Activated CD8-positive, alpha-beta T cell treated with anti-CD3 and anti-CD28 coated beads, Interleukin-2, amount 10 ng/mL, durations not matched to agents 7 days and 5 days (primary cell): ENCODE results near the gene LAG3. TPM values are rescaled to one million over a fixed set of nuclear protein-coding genes. Genes with fewer than 3 reads are reported as not detected.
A peak's percentile ranks its signal among the peaks of the same experiment; 100 is the strongest.

Source experiments
- ATAC-seq: fragments of 150-1000 bp; cut with Tn5 transposase; one replicate; pipeline ENCODE4 v1.10.0; 2021; ENCODE audit warnings: moderate library complexity
- CTCF ChIA-PET: fragments of 350-600 bp; sonication (Branson Sonifier 250); formaldehyde crosslinking; loops from one replicate; lab custom pipeline; 2021; ENCODE audit warnings: antibody characterized with exemption; lab: Charles Lee
- POLR2A ChIA-PET: fragments of 350-600 bp; sonication (Branson Sonifier 250); formaldehyde crosslinking; loops from one replicate; lab custom pipeline; 2021; ENCODE audit warnings: antibody characterized with exemption; lab: Charles Lee
- DNase-seq: peaks from one replicate; pipeline ENCODE4 v3.0.0-alpha.2; 2020
- H3K27ac Mint-ChIP-seq: one replicate; pipeline ENCODE4 v1.8.0; 2021; ENCODE audit warnings: mild to moderate bottlenecking, mixed read lengths
- H3K27me3 Mint-ChIP-seq: one replicate; pipeline ENCODE4 v1.8.0; 2021; ENCODE audit warnings: low read depth, mixed read lengths
- H3K36me3 Mint-ChIP-seq: one replicate; pipeline ENCODE4 v1.8.0; 2021; ENCODE audit warnings: low read depth, mixed read lengths
- H3K4me1 Mint-ChIP-seq: one replicate; pipeline ENCODE4 v1.8.0; 2021; ENCODE audit warnings: low read depth, mixed read lengths
- H3K4me3 Mint-ChIP-seq: one replicate; pipeline ENCODE4 v1.8.0; 2021; ENCODE audit warnings: mild to moderate bottlenecking, mixed read lengths
- H3K9me3 Mint-ChIP-seq: one replicate; pipeline ENCODE4 v1.8.0; 2022; ENCODE audit warnings: mixed read lengths; ENCODE audit not compliant: insufficient read depth
- total RNA-seq, 2 experiments: library from RNA; stranded (reverse); gene quantifications; one replicate each; pipeline ENCODE4 v1.2.3, GENCODE V29; 2021

The LAG3 gene
- total RNA-seq, 2 experiments from 2014 or later, result 43.0 to 45.2 TPM

- H3K4me3 Mint-ChIP-seq, result no peak overlapping the region
- no peaks in the 10 kb centered on the region for H3K9me3 Mint-ChIP-seq
- ATAC-seq, result no peak
- peaks cover 14% of the 10 kb centered on the region for H3K36me3 Mint-ChIP-seq
- ChIA-PET POLR2A (interaction anchor here (0.6 to 2.1 kb wide), 7 partner anchors 9 to 50 kb away, joined by 3 to 12 read pairs (median 4); partner anchors contain the start of genes LAG3, MLF2 and PTMS), CTCF (interaction anchor here (0.6 to 20.8 kb wide), 14 partner anchors 9 to 166 kb away, joined by 3 to 378 read pairs (median 4); partner anchors contain the start of genes CD4, LAG3, MLF2 and PTMS)
- no peak for DNase-seq
- no peak overlapping the region for H3K27ac Mint-ChIP-seq
- no peaks in the 10 kb centered on the region for H3K27me3 Mint-ChIP-seq
- peaks cover 42% of the 10 kb centered on the region for H3K4me1 Mint-ChIP-seq
Observed at GRCh38 chr12:6780573-6780972, 8.3 kb downstream of the LAG3 start.

GRCh38 chr12:6782119-6782518 is 9.8 kb downstream of the LAG3 start:
- Mint-ChIP-seq H3K27me3 (no peaks in the 10 kb centered on the region), H3K4me1 (peaks cover 45% of the 10 kb centered on the region), H3K27ac (no peak overlapping the region), H3K9me3 (no peaks in the 10 kb centered on the region), H3K4me3 (no peak overlapping the region), H3K36me3 (peaks cover 7% of the 10 kb centered on the region)
- POLR2A ChIA-PET, result interaction anchor here (0.7 to 1.7 kb wide), 2 partner anchors 29 to 282 kb away, joined by 3 to 6 read pairs; partner anchors contain the start of gene MLF2
- ATAC-seq, result no peak
- CTCF ChIA-PET, result interaction anchor here (3.2 to 20.8 kb wide), 5 partner anchors 10 to 53 kb away, joined by 15 to 378 read pairs (median 18); partner anchors contain the start of genes LAG3, MLF2 and PTMS
- no peak for DNase-seq

GRCh38 chr12:6782850-6783566 is 10.7 kb downstream of the LAG3 start:
- ChIA-PET POLR2A (interaction anchor here (0.5 to 1.7 kb wide), 2 partner anchors 27 to 29 kb away, joined by 3 to 6 read pairs; partner anchors contain the start of gene MLF2), CTCF (interaction anchor here (0.6 to 20.8 kb wide), 6 partner anchors 9 to 45 kb away, joined by 3 to 378 read pairs (median 18); partner anchors contain the start of genes LAG3, MLF2 and PTMS)
- Mint-ChIP-seq H3K4me3 (no peak overlapping the region), H3K27ac (no peak overlapping the region), H3K36me3 (peaks cover 7% of the 10 kb centered on the region), H3K4me1 (peaks cover 39% of the 10 kb centered on the region), H3K9me3 (no peaks in the 10 kb centered on the region), H3K27me3 (no peaks in the 10 kb centered on the region)
- no peak for ATAC-seq
- peak; percentile 15 for DNase-seq

- H3K27me3 Mint-ChIP-seq, result peaks cover 3% of the 10 kb centered on the region
- H3K36me3 Mint-ChIP-seq, result peaks cover under 1% of the 10 kb centered on the region
- ChIA-PET POLR2A (interaction anchor here (1.9 kb wide), 1 partner anchor 9 kb away, joined by 7 read pairs; no protein-coding TSS in a partner anchor), CTCF (interaction anchor here (1.4 to 20.8 kb wide), 4 partner anchors 14 to 53 kb away, joined by 4 to 378 read pairs (median 84); partner anchors contain the start of genes LAG3, MLF2 and PTMS)
- peaks cover 32% of the 10 kb centered on the region for H3K4me1 Mint-ChIP-seq
- no peaks in the 10 kb centered on the region for H3K9me3 Mint-ChIP-seq
- ATAC-seq (no peak), DNase-seq (peak; percentile 15)
- no peak overlapping the region for H3K27ac Mint-ChIP-seq
- H3K4me3 Mint-ChIP-seq, result no peak overlapping the region
Observed at GRCh38 chr12:6783828-6784227, 11.5 kb downstream of the LAG3 start.

GRCh38 chr12:6784296-6784695 is 12.0 kb downstream of the LAG3 start:
- Mint-ChIP-seq H3K4me1 (peaks cover 31% of the 10 kb centered on the region), H3K27me3 (peaks cover 3% of the 10 kb centered on the region), H3K36me3 (no peaks in the 10 kb centered on the region), H3K4me3 (no peak overlapping the region), H3K9me3 (no peaks in the 10 kb centered on the region), H3K27ac (no peak overlapping the region)
- ChIA-PET CTCF (interaction anchor here (1.4 to 20.8 kb wide), 4 partner anchors 14 to 52 kb away, joined by 4 to 378 read pairs (median 84); partner anchors contain the start of genes LAG3, MLF2 and PTMS), POLR2A (interaction anchor here (1.9 kb wide), 1 partner anchor 10 kb away, joined by 7 read pairs; no protein-coding TSS in a partner anchor)
- ATAC-seq (no peak), DNase-seq (peak; percentile 17)

- no peak for ATAC-seq
- no peak for DNase-seq
- Mint-ChIP-seq H3K36me3 (no peaks in the 10 kb centered on the region), H3K4me1 (peaks cover 31% of the 10 kb centered on the region), H3K4me3 (no peak overlapping the region), H3K9me3 (no peaks in the 10 kb centered on the region), H3K27ac (no peak overlapping the region), H3K27me3 (peaks cover 5% of the 10 kb centered on the region)
- CTCF ChIA-PET, result interaction anchor here (1.4 to 20.8 kb wide), 4 partner anchors 15 to 52 kb away, joined by 4 to 378 read pairs (median 84); partner anchors contain the start of genes LAG3, MLF2 and PTMS
- POLR2A ChIA-PET, result interaction anchor here (1.9 kb wide), 1 partner anchor 10 kb away, joined by 7 read pairs; no protein-coding TSS in a partner anchor
Observed at GRCh38 chr12:6784761-6785160, 12.4 kb downstream of the LAG3 start.

- ChIA-PET POLR2A (interaction anchor here (0.9 kb wide), 1 partner anchor 63 kb away, joined by 4 read pairs; the partner anchor contains the start of gene COPS7A), CTCF (interaction anchor here (0.6 to 15.4 kb wide), 5 partner anchors 17 to 97 kb away, joined by 3 to 160 read pairs (median 4); partner anchors contain the start of genes LAG3, PTMS and ZNF384)
- no peaks in the 10 kb centered on the region for H3K36me3 Mint-ChIP-seq
- no peak overlapping the region for H3K27ac Mint-ChIP-seq
- DNase-seq (no peak), ATAC-seq (peak; percentile 39)
- H3K4me1 Mint-ChIP-seq, result peaks cover 23% of the 10 kb centered on the region
- no peak overlapping the region for H3K4me3 Mint-ChIP-seq
- no peaks in the 10 kb centered on the region for H3K9me3 Mint-ChIP-seq
- peaks cover 9% of the 10 kb centered on the region for H3K27me3 Mint-ChIP-seq
Observed at GRCh38 chr12:6786416-6787094, 14.2 kb downstream of the LAG3 start.

GRCh38 chr12:6787309-6787708 is 15.0 kb downstream of the LAG3 start:
- DNase-seq, result no peak
- H3K4me3 Mint-ChIP-seq, result no peak overlapping the region
- H3K36me3 Mint-ChIP-seq, result no peaks in the 10 kb centered on the region
- POLR2A ChIA-PET, result interaction anchor here (0.9 kb wide), 1 partner anchor 64 kb away, joined by 4 read pairs; the partner anchor contains the start of gene COPS7A
- CTCF ChIA-PET, result interaction anchor here (0.9 to 15.4 kb wide), 5 partner anchors 17 to 98 kb away, joined by 3 to 160 read pairs (median 4); partner anchors contain the start of genes LAG3, PTMS and ZNF384
- peaks cover 31% of the 10 kb centered on the region for H3K4me1 Mint-ChIP-seq
- H3K27ac Mint-ChIP-seq, result no peak overlapping the region
- no peak for ATAC-seq
- H3K27me3 Mint-ChIP-seq, result peaks cover 11% of the 10 kb centered on the region
- no peaks in the 10 kb centered on the region for H3K9me3 Mint-ChIP-seq

GRCh38 chr12:6788972-6789924 is 16.9 kb downstream of the LAG3 start, which contains the start of gene CD4:
TSS of gene CD4 (plus strand) at chr12:6789528. CDS start at chr12:6800139, 10,611 bp downstream.
- H3K9me3 Mint-ChIP-seq, result no peaks in the 10 kb centered on the region
- no peak within 1 kb of the TSS for H3K27ac Mint-ChIP-seq
- peaks cover 43% of the 10 kb centered on the region for H3K4me1 Mint-ChIP-seq
- no peak for DNase-seq
- ChIA-PET POLR2A (interaction anchor here (1.4 kb wide), 1 partner anchor 23 kb away, joined by 6 read pairs; the partner anchor contains the start of gene PTMS), CTCF (interaction anchor here (0.7 to 15.4 kb wide), 10 partner anchors 9 to 47 kb away, joined by 3 to 160 read pairs (median 7); partner anchors contain the start of genes LAG3, MLF2 and PTMS)
- no peak for ATAC-seq
- H3K27me3 Mint-ChIP-seq, result peaks cover 11% of the 10 kb centered on the region
- H3K36me3 Mint-ChIP-seq, result no peaks in the 10 kb centered on the region
- no peak within 1 kb of the TSS for H3K4me3 Mint-ChIP-seq
